ENCODE measurements around the gene C1orf87.

GRCh38 chr1:60091195-60091715 is 17.7 kb upstream of the C1orf87 start:
- no peak for TF ChIP-seq GATA3 (IDR thresholded peaks at IDR 0.05; ENCODE audit: low read depth, low read length)
- TF ChIP-seq GATA2 (IDR thresholded peaks at IDR 0.05; ENCODE audit: low read depth, low read length), result no peak

All from SH-SY5Y (cell line).